GM13977 (cell line): ENCODE data around the gene ARL16.

ENCODE experiments used
- DNase-seq: peaks from one replicate; pipeline ENCODE4 v3.0.0; 2012; ENCODE audit warnings: low spot score
- in situ Hi-C: fragments of 300-500 bp; cut with MboI; formaldehyde crosslinking; loops from one replicate; pipeline ENCODE4 v1.12.0; 2022; ENCODE audit warnings: low sequenced_read_pairs, low pct_unique_long_range_greater_than_20kb, mixed read lengths, inconsistent platforms; ENCODE audit not compliant: unreplicated experiment
- TF ChIP-seq, protein P1 (sequence below): IDR thresholded peaks from 2 replicates; pipeline ENCODE4 v1.5.1; 2012; ENCODE audit warnings: mild to moderate bottlenecking, control low read depth; ENCODE audit not compliant: insufficient read depth; ENCODE audit errors: extremely low read depth, missing control alignments

ARL16 gene

DNA sequence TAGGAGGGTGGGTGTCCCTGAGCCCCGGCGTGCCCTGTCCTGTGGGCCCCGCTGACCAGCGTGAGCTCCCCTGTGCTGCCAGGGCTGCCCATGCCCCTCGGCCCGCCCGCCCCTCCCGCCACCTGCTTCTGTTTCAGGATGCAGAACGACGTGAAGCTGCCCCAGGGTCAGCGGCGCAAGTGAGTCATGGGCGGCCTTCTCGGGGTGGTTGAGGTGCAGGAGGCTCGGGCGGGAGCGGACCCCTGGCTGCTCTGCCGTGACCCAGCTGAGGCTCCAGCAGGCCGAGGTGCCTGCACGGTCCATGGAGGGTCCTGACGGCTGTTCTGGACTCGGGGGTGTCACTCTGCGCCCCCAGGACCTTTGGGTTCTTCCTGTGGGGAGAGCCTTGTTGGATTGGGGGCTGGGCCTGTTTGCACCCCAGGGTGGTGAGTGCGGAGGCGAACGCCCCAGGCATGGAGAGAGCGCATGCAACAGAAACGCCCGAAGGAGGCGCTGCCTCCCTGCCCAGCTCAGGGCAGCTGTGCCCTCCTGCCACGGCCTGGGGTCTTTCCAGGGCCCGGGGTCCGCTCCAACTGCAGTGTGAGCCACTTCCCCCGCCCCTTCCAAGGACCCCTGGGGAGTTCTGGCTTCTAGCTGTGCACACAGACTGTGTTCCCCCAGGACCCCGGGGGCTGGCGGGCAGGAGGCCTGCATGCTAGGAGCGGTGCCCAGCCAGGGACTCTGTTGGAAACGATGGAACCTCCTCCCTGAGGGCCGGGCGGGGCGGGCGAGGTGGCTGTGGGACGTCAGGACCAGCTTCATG, 32.5 kb upstream of the ARL16 start:
- TF ChIP-seq, protein P1, sequence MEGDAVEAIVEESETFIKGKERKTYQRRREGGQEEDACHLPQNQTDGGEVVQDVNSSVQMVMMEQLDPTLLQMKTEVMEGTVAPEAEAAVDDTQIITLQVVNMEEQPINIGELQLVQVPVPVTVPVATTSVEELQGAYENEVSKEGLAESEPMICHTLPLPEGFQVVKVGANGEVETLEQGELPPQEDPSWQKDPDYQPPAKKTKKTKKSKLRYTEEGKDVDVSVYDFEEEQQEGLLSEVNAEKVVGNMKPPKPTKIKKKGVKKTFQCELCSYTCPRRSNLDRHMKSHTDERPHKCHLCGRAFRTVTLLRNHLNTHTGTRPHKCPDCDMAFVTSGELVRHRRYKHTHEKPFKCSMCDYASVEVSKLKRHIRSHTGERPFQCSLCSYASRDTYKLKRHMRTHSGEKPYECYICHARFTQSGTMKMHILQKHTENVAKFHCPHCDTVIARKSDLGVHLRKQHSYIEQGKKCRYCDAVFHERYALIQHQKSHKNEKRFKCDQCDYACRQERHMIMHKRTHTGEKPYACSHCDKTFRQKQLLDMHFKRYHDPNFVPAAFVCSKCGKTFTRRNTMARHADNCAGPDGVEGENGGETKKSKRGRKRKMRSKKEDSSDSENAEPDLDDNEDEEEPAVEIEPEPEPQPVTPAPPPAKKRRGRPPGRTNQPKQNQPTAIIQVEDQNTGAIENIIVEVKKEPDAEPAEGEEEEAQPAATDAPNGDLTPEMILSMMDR = no peak

GRCh38 chr17:81715107-81715871, 31.7 kb upstream of the ARL16 start:
- TF ChIP-seq, protein P1 = no peak
- no peak for DNase-seq
- in situ Hi-C loops = no loop called here

More for the DNA sequence above, 32.5 kb upstream of the ARL16 start:
- no peak for DNase-seq
- in situ Hi-C loops = no loop called here

- TF ChIP-seq, protein P1 = no peak
- in situ Hi-C loops = no loop called here
- DNase-seq = no peak
Observed at GRCh38 chr17:81714412-81715106, 31.0 kb upstream of the ARL16 start.

DNA sequence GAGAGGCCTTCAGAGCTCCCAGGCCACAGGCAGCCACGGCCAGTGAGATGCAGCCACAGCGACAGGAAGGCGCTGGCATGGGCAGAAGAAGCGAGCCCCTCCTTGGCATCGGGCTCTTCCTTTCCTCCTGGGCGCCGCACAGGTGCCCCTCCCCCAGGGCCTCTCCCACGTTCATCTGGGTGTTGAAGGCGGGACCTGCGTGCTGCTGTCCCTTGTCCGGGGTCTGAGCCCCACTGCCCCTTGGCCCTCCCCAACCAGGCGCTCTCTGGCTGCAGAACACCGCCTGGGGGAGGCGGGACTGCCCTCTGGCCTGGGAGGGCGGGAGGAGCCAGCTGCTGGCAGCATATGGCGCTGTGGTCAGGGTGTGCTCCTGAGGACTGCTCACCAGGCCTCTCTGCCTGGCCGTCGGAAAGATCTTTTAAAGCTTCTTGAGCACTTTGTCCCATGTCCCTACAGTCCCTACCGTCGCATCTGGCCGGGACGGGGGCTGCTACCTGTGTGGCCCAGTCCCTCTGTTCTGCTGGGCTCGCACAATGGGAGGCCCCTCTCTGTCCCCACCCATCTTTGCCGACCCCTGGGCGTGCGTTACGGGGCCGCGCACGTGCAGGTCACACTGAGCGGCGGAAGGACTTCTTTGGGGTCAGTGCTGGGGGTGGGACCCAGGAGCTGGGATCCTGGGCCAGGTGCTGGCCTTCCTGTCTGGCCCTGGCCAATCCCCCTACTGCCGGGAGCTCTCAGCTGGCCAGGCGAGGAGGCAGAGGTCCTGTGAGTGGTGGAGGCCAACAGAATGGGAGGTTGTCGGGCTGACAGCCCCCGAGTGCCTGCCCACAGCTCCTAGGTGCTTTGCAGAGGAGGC, 30.2 kb upstream of the ARL16 start:
- DNase-seq = no peak
- in situ Hi-C loops = no loop called here
- TF ChIP-seq, protein P1 = no peak

- DNase-seq = no peak
- TF ChIP-seq, protein P1 = no peak
- in situ Hi-C loops = no loop called here
Observed at GRCh38 chr17:81713004-81713555, 29.5 kb upstream of the ARL16 start.
